HL-60 (cell line): ENCODE data around the gene UTP20.
A peak's percentile ranks its signal among the peaks of the same experiment; 100 is the strongest.

Experiments used
- DNase-seq, 2 experiments: peaks; one replicate each; pipeline ENCODE4 v3.0.0-alpha.2; 2010 to 2020; ENCODE audit warnings: low read depth in 1 of 2, low spot score in 1 of 2
- H3K27ac ChIP-seq: fragments of 250-450 bp; sonication (Bioruptor Pico); replicated peaks from 2 replicates; pipeline ENCODE4 v1.5.1; 2020; ENCODE audit warnings: mild to moderate bottlenecking, moderate library complexity
- H3K27me3 ChIP-seq: fragments of 250-450 bp; sonication (Bioruptor Pico); 2 replicates; pipeline ENCODE4 v1.5.1; 2021; ENCODE audit warnings: mild to moderate bottlenecking, moderate library complexity; ENCODE audit not compliant: insufficient read depth, poor library complexity, severe bottlenecking
- H3K4me3 ChIP-seq: replicated peaks from 2 replicates; pipeline ENCODE4 v1.5.1; 2011; ENCODE audit warnings: mild to moderate bottlenecking, control low read depth, low read length; ENCODE audit not compliant: insufficient read depth
- CTCF ChIP-seq: IDR thresholded peaks from one replicate; pipeline ENCODE4 v1.5.1; 2011; ENCODE audit warnings: low read length, control low read depth, inconsistent platforms; ENCODE audit not compliant: insufficient read depth
- GABPA ChIP-seq: IDR thresholded peaks from 2 replicates; pipeline ENCODE4 v1.6.1; 2012; ENCODE audit warnings: low read depth
- POLR2AphosphoS5 ChIP-seq: IDR thresholded peaks from 2 replicates; pipeline ENCODE4 v1.6.1; 2012; ENCODE audit warnings: low read depth
- REST ChIP-seq: IDR thresholded peaks from 2 replicates; pipeline ENCODE4 v1.6.1; 2012; ENCODE audit warnings: low read depth; ENCODE audit not compliant: insufficient replicate concordance
- SPI1 ChIP-seq: IDR thresholded peaks from 2 replicates; pipeline ENCODE4 v1.6.1; 2012; ENCODE audit warnings: low read depth, mild to moderate bottlenecking, borderline replicate concordance

The UTP20 gene

GRCh38 chr12:101277443-101277842, 2.5 kb upstream of the UTP20 start:
- Histone ChIP-seq H3K4me3 (no peak overlapping the region), H3K27ac (no peak overlapping the region), H3K27me3 (no peaks in the 10 kb centered on the region)
- TF ChIP-seq GABPA (no peak), SPI1 (no peak), REST (no peak), POLR2AphosphoS5 (no peak), CTCF (no peak)
- peak in 1 of 2 experiments; percentile 30 for DNase-seq

DNA sequence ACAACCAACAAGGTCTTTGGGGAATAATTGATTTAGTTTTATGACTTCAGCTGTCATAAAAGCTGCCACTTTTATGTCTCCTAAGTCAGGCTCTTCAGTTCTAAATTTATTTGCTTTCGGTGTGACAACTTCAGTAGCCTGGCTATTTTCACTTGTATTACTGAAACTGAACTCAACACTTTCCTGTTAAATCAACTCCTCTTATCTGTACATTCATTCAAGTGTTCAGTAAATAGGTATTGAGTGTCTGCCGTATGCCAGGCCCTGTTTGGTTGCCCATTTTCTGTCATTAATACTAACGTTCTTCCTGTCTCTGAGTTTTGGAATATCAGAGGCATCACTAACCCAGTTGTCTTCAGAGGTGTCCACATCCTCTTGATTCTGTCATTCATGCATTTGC, 7.5 kb downstream of the UTP20 start:
- TF ChIP-seq POLR2AphosphoS5 (no peak), SPI1 (no peak), REST (no peak), CTCF (no peak), GABPA (no peak)
- no peak overlapping the region for H3K27ac ChIP-seq
- no peak for DNase-seq
- no peaks in the 10 kb centered on the region for H3K27me3 ChIP-seq
- H3K4me3 ChIP-seq, result no peak overlapping the region

DNA sequence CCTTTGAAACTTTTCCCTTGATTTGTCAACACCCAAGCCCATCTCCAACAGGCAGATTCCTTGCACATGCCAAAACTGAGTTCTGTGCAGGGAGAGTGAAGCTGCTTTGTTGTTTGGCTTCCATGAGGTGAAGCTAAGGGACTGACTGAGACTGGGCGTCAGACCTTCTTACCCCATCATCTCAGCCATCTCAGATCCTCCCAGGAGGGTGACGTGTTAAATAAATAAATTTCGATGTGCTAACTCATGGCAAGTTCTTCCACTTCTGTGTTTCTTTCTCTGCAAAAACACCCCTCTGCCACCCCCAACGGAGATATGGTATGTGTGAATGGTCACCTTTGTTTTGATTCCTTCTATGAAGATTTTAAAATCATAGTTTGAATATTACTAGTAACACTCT, 17.8 kb downstream of the UTP20 start:
- TF ChIP-seq POLR2AphosphoS5 (no peak), GABPA (no peak), REST (no peak), CTCF (no peak), SPI1 (no peak)
- Histone ChIP-seq H3K27me3 (no peaks in the 10 kb centered on the region), H3K4me3 (no peak overlapping the region), H3K27ac (no peak overlapping the region)
- no peak for DNase-seq
